Ureter (tissue), 1 donor: Measurements from ENCODE around the gene PDE6C. TPM values are rescaled to one million over a fixed set of nuclear protein-coding genes. Genes with fewer than 3 reads are reported as not detected.

Source experiments
- DNase-seq: peaks from one replicate; pipeline ENCODE4 v3.0.0-alpha.2; 2020; ENCODE audit warnings: low spot score
- total RNA-seq: library from RNA; stranded (reverse); gene quantifications from one replicate; pipeline ENCODE4 v1.2.4, GENCODE V29; 2023
- donor health status: DM: yes; HTN: yes; CAD: no.

The PDE6C gene
- not detected for total RNA-seq

- no peak for DNase-seq
Measured at GRCh38 chr10:93612311-93612710, at the start of gene PDE6C. Gene PDE6C (plus strand): TSS chr10:93612537. CDS start chr10:93612726, 189 bp downstream.

GRCh38 chr10:93565446-93565845 lies 46.9 kb upstream of the PDE6C start:
- DNase-seq, result no peak

- no peak for DNase-seq
Measured at GRCh38 chr10:93566435-93567276, 45.7 kb upstream of the PDE6C start, which contains the start of gene FFAR4. Gene FFAR4 (plus strand): TSS chr10:93566665. CDS start chr10:93566721, 56 bp downstream.

GRCh38 chr10:93567277-93568104 lies 44.8 kb upstream of the PDE6C start:
- DNase-seq, result no peak

GRCh38 chr10:93568105-93568390 lies 44.3 kb upstream of the PDE6C start:
- no peak for DNase-seq

GRCh38 chr10:93570383-93570782 lies 42.0 kb upstream of the PDE6C start:
- DNase-seq, result no peak

- DNase-seq, result no peak
Measured at GRCh38 chr10:93572606-93573005, 39.7 kb upstream of the PDE6C start.

GRCh38 chr10:93573051-93573909 lies 39.1 kb upstream of the PDE6C start:
- no peak for DNase-seq

GRCh38 chr10:93573924-93574323 lies 38.4 kb upstream of the PDE6C start:
- DNase-seq, result no peak

GRCh38 chr10:93576888-93577287 lies 35.4 kb upstream of the PDE6C start:
- no peak for DNase-seq

GRCh38 chr10:93577565-93577964 lies 34.8 kb upstream of the PDE6C start:
- no peak for DNase-seq

GRCh38 chr10:93579089-93579488 lies 33.2 kb upstream of the PDE6C start:
- no peak for DNase-seq

- DNase-seq, result no peak
Measured at GRCh38 chr10:93579985-93580711, 32.2 kb upstream of the PDE6C start.

- no peak for DNase-seq
Measured at GRCh38 chr10:93580828-93581227, 31.5 kb upstream of the PDE6C start.

GRCh38 chr10:93584445-93584844 lies 27.9 kb upstream of the PDE6C start:
- DNase-seq, result no peak

- no peak for DNase-seq
Measured at GRCh38 chr10:93589648-93590562, 22.4 kb upstream of the PDE6C start.

- DNase-seq, result no peak
Measured at GRCh38 chr10:93590638-93591037, 21.7 kb upstream of the PDE6C start.

GRCh38 chr10:93591065-93591808 lies 21.1 kb upstream of the PDE6C start:
- DNase-seq, result no peak

GRCh38 chr10:93593254-93593653 lies 19.1 kb upstream of the PDE6C start:
- no peak for DNase-seq

GRCh38 chr10:93593749-93594148 lies 18.6 kb upstream of the PDE6C start:
- no peak for DNase-seq
